ENCODE data around the gene ADAM10.

The ADAM10 gene

DNA sequence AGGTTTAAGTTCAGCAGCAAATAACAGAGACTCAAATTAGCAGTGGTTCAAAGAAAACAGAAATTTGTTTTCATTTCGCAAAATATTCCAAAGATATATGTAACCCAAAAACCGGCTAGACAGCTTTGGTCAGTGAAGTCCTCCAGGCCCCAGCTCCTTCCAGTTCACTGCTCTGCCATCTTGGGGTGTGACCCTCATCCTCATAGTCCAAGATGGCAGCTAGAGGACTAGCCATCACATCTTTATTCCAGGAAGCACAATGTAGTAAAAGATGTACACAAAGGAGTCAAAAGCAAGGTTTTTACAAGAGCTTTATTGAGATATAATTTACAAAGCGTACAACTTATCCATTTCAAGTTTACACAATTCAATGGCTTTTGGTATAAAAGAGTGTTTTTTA is 210.6 kb downstream of the ADAM10 start:
- Mint-ChIP-seq H3K36me3 (ENCODE audit: low read depth) (no peaks in the 10 kb centered on the region), H3K27ac (no peak overlapping the region), H3K27me3 (no peaks in the 10 kb centered on the region), H3K9me3 (no peaks in the 10 kb centered on the region), H3K4me1 (ENCODE audit: low read depth) (no peaks in the 10 kb centered on the region), H3K4me3 (no peak overlapping the region)
- no peak for DNase-seq

Data from activated T-cell treated with anti-CD3 and anti-CD28 coated beads, Interleukin-2, amount 50 U/mL, for 24 hours (primary cell).